HG03521 (cell line): Measurements from ENCODE around the gene PPEF2.
"Not testable (repeated sequence)": the region's sequence is repeated elsewhere in the genome, so short reads cannot be mapped to it uniquely, and the experiment has no call there.

ENCODE experiments used
- ATAC-seq: cut with Tn5 transposase; IDR thresholded peaks from one replicate; pipeline ENCODE4 v1.9.1; 2021; ENCODE audit warnings: mild to moderate bottlenecking, moderate library complexity; ENCODE audit not compliant: unreplicated experiment

Gene PPEF2

DNA sequence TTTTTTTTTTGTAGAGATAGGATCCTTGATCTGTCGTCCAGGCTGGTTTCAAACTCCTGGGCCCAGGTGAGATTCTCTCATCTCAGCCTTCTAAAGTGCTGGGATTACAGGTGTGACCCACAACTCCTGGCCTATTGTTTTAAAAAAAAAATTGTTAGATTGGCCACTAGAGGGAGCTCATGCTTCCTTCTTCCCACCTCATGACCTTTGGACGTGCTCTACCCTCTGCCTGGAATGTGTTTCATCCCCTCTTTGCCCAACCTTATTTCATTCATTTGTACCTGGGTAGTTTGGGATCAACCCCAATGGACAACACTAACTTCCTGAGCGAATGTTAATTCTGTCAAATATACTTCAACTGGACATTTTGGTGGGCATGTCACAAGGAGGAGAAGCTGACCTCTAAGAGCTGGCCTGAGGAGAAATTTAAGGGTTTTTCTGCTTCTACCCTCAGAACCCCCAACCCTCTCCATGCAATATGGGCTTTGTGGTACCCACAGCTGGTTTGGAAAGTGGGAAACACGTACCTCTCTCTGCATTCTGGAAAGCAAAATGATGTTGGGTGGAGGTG is 6.4 kb downstream of the PPEF2 start:
- no peak for ATAC-seq

- no peak for ATAC-seq
Measured at GRCh38 chr4:75892508-75892907, 9.7 kb downstream of the PPEF2 start.

DNA sequence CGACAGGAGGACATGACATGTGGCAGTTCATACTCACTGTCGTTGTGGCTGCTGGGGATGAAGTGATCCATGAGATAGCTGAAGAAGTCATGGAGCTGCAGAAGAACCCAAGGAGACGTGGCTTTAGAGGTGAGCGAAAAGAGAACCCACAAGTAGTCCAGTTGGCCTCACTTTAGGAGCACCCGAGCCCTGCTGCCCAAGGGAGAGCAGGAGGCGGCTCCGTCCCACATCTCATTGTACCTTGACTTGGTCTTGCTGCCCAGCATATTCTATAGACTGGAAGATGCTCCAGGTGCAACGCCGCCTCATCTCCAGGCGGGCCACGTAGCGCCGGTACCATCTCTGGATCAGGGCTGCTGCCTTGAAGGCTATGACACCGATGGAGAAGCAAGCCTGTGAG is 10.6 kb downstream of the PPEF2 start:
- ATAC-seq, result no peak

DNA sequence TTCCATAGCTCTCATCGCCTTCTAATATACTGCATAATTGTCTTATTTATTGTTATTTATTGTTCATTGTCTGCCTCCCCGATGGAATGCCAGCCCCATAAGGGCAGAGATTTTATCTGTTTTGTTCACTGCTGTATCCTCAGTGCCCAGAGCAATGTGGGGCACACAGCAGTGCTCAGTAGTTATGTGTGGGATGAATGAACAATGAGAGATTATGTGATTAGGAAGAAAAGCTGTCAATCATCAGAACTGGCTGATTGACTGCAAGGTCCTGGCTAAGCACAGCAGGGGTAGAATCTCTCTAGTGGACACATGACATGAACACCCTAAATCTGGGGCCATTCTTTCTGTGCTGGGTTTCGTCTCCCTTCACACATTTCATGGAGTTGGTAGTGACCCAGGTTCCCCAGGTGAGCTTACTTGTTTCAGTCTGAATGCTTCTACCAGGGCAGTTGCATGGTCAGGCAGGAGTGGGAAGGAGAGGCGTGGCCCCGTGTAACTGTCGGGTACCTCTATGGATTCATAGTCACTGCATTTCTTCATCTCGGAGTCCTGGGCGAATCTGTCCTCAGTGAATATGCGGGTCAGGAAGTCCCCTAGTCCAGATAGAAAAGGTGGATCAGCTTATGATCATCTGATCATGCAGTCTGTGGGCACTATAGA is 12.6 kb downstream of the PPEF2 start:
- no peak for ATAC-seq

GRCh38 chr4:75886104-75886503 is 16.1 kb downstream of the PPEF2 start:
- ATAC-seq, result no peak

DNA sequence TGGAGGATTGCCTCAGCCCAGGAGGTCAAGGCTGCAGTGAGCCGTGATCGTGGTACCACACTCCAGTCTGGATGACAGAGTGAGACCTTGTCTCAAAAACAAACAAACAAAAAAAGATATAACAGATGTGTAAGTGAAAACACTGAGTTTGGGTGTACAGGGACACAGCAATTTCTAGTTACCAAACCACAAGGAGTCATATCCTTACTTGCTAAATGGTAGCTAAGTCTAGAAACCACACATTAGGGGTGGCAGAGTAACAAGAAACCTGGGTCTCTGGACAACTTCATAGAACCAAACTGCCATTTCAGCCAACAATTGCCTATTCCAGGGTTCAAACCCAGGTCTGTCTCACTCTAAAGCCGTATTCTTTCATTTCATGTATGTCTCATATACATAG is 20.8 kb downstream of the PPEF2 start:
- ATAC-seq, result no peak

DNA sequence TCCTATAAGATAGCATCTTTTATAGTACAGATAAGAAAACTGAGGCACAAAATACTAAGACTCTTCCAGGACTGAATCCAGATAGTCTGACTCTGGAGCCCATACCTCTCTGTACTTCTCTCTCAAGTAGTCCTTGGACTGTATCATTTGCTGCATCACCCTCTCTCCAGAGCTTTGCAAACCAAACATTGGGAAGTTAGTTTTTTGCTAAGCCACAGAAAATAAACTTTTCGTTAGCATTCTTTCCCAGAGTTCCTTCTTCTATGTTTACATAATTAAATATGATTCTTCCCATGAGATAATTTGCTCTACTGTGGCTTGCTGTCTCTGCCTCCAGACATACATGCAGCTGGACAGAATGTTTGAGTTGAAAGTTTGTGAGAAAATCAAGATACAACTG is 22.0 kb downstream of the PPEF2 start:
- ATAC-seq, result no peak

DNA sequence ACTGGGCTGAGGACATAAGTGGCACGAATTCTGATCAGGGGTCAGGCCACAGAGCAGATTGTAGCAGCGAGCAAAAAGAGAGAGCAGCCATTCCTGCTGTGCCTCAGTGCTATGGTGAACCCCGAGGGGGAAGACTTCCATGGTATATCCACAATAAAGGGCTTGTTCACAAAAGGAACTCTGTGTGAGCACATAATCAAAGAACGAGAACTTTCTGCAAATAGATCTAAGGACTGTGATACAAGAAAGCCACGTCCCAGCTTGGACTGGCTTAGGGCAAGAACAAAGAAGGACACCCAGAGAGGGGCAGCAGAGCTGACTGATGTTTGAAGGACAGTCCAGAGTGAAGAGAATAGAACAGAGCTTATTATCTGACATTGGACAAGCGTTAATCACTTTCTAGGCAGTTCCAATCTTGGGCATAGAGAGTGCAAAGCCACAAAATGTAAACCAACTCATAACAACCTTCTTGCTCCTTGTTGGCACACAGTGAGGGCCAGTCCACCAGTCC is 24.0 kb downstream of the PPEF2 start:
- ATAC-seq, result no peak

- no peak for ATAC-seq
Measured at GRCh38 chr4:75876218-75876617, 26.0 kb downstream of the PPEF2 start.

- no peak for ATAC-seq
Measured at GRCh38 chr4:75869100-75869499, 33.2 kb downstream of the PPEF2 start.

- no peak for ATAC-seq
Measured at GRCh38 chr4:75867130-75867529, 35.1 kb downstream of the PPEF2 start.

- ATAC-seq, result no peak
Measured at GRCh38 chr4:75860606-75861005, 41.6 kb downstream of the PPEF2 start.

- no peak for ATAC-seq
Measured at GRCh38 chr4:75858721-75859120, 43.5 kb downstream of the PPEF2 start.

- ATAC-seq, result no peak
Measured at GRCh38 chr4:75849461-75849860, 52.8 kb downstream of the PPEF2 start.

DNA sequence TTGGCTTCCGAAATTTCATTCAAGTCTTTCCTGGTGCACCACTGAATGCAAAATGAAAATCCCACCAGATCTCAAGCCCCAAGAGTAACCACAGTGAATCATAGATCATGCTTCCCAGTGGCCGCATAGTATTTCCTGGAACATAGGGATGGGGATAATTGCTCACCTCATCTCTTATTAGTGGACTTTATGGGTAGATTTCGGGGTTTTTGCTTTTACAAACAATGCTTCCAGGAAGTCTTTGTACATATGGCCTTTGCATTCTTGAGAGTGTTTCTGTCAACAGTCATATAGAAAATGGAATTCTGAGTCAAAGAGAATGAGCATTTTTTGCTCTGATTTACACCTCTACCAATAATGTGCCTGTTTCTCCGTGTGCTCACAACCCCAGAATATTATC is 53.4 kb downstream of the PPEF2 start:
- no peak for ATAC-seq

DNA sequence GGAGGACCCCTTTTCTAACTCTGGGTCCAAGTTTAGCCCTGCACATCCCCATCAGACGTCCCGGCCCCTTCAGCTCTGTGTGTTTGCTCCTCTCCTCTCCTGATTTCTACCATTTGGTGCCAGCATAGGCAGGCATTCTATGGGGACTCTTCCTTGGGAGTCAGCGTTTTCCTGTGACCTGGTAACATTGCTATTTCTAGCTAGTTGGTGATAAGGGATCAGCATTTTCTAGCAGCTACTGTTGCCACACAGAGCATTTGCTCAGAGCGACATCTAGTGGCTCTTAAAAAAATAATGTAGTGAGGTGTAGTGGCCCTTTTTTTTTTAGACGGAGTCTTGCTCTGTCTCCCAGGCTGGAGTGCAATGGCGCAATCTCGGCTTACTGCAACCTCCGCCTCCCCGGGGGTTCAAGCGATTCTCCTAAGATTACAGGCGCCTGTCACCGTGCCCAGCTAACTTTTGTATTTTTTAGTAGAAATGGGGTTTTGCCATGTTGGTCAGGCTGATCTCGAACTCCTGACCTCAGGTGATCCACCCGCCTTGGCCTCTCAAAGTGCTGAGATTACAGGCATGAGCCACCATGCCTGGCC is 54.0 kb downstream of the PPEF2 start:
- ATAC-seq, result not testable (repeated sequence)

DNA sequence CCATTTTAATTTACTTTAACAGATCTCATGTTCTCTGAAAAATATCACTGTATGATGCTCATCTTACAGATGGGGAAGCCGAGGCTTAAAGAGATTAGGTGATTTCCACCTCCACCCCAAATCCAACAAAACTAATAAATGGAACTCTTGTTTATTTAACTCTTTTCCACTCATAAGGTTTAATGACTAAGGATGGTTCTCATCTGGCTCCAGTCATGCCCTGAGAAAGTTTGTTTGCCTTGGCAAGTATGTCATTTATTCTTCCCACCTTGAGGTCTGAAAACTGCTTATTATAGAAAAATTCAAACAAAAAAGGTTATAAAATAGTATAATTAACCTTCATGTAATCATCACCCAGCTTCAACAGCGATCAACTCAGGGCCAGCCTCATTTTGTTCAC is 56.3 kb downstream of the PPEF2 start:
- no peak for ATAC-seq

GRCh38 chr4:75844151-75844662 is 58.0 kb downstream of the PPEF2 start:
- no peak for ATAC-seq

GRCh38 chr4:75843596-75843995 is 58.7 kb downstream of the PPEF2 start:
- ATAC-seq, result no peak

- no peak for ATAC-seq
Measured at GRCh38 chr4:75841641-75842520, 60.4 kb downstream of the PPEF2 start.

DNA sequence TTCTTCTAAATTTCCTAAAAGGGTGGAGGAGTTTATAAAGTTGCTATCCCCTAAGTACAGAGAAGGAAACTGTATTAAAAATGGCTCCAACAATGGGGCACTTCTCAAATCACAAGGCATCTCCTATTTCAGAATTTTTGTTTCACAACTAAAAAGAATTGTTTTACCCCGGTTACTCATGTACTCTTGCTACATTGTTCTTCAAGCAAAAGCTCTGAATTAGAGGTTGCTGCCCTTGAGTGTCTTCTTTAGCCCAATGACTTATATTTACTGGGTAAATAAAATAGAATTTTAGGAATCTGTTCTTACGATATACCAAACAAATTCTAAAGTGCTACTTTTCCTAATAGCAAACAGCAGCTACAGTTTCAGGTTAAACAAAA is 67.5 kb downstream of the PPEF2 start:
- no peak for ATAC-seq
